Left kidney (tissue), 2 donors: ENCODE data around the gene CORO7. TPM values are rescaled to one million over a fixed set of nuclear protein-coding genes. Genes with fewer than 3 reads are reported as not detected.

ENCODE experiments used
- DNase-seq: peaks from one replicate; pipeline ENCODE4 v3.0.0-alpha.2; 2013
- polyA plus RNA-seq: library from polyadenylated mRNA; unstranded; fragments of 120-200 nt; gene quantifications from one replicate; pipeline ENCODE4 v1.2.1, GENCODE V29; 2013; ENCODE audit not compliant: insufficient read length

The CORO7 gene
- polyA plus RNA-seq, 1 donor, result 20.3 TPM

DNA sequence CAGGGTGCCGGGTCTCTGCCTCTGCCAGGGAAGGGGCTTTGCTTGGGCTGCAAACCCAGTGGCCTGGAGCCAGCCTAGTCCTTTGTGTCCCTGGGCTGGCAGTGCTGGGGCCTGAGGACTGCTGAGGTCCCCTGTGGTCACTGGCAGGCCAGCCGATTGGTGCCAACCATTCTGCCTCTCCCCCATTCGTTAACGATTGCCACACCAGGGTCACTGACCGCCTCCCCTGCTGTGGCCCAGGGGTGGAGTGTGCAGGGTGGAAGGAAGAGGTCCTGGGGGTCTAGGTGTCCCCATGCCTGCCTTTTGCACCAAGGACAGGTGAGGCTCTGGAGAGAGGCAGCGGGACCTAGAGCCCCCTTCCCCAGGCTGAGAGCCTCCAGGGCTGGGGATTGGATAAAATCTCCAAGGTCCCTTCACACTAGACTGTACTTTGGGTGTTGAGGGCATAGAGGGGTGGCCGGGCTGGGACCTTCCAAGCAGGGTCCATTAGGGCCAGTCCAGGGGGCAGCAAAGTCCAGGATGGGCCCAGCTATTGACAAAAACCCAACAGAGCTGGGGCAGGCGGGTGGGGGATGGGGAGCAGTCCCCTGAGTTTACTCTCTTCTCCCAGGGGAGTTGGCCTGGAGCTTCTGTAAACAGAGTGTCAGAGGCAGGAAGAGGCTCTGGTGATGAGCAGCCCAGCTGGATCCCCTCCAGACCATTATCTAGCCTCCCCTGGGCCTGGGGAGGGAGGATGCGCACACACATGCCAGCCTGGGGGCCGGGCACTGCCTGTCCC is 43.6 kb downstream of the CORO7 start:
- no peak for DNase-seq

DNA sequence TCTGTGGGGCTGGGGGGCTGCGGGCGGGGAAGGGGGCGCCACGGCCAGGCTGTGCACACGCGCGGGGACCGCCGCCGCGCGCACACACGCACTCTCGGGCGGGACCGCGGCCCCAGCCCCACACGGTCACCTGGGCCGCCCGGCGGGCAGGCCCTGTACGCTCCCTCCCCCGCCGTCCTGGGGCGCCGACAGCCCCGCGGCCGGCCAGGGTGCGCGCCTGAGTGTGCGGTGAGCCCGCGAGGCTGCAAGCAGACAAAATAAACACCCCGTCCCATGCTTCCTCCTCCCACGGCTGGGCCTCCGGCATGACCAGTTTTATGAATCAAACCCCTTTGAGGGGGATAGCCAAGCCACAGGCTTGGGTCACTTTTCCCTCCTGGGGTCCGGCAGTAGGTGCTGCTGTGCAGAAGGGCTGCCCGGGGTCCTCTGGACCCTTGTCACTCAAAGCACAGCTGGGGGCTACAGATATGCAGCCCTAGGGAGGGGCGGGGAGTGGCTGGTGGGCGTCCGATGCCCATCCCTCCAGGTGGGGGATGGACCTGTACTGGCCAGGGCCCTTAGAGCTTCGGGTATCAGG is 44.3 kb downstream of the CORO7 start:
- DNase-seq, result no peak

DNA sequence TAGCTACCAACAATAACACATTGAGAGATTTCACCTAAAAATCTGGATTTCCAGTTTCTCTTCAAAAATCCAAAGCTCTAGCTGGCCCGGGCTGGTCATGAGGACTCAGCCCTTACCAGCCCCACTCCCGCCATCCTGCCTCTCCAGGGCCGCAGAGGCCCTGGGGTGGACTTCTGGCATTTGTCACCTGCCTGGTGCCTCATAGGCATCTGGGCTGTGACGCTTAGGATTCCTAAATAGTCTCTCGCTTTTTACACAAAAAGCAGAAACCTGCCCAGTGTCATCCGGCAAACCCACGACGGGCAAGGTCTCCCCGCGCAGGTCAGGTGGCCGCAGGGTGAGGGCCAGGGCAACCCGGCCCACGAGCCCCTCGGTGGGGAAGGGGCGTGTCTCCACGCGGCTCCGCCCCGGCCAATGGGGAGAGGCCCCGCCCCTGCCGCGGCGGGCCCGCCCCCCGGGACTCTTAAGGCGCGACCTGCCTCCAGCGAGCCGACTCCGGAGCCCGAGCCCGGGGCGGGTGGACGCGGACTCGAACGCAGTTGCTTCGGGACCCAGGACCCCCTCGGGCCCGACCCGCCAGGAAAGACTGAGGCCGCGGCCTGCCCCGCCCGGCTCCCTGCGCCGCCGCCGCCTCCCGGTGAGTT is 44.9 kb downstream of the CORO7 start, which contains the start of gene VASN:
Gene VASN (plus strand): TSS at position 492 of the 644 bp plus-strand sequence. CDS start 9,030 bp downstream, outside the sequence.
- peak; percentile 82 for DNase-seq

DNA sequence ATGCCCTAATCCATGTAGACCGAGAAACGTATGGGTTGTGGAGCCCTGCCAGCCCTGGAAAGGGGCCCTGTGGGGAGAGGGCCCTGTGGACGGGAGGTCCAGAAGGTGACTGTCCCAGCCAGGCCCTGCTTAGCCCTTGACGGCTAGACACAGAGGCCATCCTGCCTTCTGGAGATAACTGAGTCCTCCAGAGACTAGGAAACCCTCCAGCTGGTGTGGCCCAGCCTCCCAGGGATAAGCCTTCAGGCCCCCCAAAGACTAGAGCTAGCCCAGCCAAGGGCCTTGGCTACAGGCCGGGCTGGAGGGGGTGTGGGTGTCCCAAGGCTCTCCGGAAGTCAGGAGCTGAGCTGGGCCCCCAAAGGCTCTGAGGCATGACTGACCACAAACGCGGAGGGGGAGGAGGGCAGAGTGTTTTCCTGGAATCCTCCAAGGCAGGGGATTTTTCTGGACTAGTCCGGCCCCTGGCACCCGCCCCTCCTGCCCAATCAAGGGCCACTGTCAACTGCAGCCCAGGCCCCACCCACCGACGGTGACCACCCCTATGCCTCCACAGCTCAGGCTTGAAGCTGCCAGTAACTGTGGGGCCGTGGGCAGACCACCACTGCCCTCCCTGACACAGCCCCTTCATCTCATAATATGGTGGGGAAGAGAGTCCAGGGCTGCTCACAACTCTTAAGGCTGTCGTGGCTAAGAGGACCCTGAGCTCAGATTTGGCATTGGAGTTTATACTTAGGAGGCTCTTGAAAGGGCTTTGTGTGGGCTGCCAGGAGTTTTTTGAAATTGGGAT is 45.6 kb downstream of the CORO7 start:
- DNase-seq, result no peak

DNA sequence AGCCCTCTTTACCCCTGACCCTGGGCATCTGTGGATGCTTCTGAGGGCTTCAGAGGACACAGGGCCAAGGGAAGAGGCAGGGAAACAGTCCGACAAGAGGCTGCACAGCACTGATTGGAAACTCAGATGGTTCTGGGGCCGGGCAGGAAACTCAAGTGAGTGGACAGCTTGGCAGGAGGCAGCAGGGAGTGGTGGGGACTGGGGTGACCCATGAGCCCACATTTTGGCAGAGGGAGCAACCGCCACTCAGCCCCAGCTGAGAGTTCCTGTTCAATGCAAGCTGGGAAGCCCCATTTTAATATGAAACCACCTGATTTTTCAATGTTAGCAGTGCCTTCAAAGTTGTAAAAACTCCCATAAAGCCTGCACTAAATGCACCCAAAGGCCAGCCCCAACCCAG is 46.2 kb downstream of the CORO7 start:
- DNase-seq, result no peak

DNA sequence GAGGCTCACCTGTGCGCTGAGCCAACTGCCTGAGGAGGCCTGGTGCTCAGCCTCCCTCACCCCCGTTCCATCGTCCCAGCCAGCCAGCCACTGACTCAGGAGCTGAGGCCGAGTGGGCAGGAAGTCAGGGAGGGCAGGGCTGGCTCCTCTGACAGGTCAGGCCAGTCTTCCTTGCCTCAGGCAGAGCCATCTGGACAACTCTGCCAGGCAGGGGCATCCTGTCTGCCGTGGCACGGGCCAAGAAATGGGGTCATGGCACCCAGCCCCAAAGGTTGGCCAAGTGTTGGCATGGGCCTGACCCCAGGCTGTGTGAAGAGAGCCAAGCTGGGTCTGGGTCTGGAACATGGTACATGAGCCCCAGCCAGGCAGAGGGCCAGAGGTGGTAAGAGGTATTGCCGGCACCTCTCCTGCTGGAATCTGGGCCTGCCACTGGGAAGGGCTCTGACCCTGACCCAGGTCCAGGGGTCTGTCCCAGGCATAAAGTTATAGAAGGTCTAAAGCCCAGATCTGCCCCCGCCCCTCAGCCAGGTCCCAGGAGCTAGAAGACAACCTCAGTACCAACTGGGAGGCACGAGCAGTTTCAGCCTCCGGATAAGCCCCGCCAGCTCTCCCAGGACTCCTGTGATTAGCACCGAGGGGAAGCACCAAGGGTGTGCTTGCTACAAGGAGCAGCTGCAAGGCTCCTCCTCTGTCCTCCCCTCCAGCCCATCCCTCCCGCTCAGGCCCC is 47.2 kb downstream of the CORO7 start:
- no peak for DNase-seq

DNA sequence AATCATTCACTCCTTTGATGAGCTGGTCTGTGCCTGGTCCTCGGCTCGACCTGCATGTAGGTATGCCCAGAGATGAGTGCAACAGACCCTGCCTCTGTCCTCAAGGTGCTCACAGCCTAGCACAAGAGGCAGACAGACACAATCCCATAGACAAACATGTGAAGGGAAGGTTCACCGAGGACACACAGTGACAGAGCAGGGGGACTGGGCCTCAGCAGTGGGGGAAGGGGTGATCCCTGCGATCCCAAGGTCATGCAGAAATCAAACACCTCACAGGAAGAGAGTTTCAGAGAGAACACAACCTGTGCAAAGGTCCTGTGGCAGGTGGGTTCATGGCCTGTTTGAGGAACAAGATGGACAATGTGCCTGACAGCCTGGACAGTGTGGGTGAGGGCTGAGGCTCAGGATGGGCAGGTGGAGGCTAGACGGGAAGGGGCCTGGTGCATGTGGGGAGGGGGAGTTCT is 49.0 kb downstream of the CORO7 start:
- DNase-seq, result no peak

DNA sequence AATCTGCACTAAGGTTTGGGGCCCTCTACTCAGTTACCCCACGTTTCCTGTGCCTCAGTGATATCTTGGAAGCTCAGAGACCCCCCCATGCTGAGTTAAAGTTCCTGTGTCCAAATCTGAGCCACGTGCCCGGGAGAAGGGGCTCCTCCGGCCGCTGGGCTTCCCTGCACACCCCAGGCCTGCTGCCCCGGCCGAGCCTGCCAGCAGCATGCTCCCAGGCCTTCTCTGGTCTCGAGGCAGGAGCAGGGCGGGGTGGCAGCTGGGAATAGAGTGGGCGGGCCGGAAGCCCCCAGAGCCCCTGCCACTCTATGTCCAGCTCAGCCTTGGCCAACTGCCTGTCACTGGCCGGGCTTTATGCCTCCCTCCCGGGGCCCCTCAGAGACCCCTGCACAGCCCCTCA is 50.4 kb downstream of the CORO7 start:
- DNase-seq, result no peak

DNA sequence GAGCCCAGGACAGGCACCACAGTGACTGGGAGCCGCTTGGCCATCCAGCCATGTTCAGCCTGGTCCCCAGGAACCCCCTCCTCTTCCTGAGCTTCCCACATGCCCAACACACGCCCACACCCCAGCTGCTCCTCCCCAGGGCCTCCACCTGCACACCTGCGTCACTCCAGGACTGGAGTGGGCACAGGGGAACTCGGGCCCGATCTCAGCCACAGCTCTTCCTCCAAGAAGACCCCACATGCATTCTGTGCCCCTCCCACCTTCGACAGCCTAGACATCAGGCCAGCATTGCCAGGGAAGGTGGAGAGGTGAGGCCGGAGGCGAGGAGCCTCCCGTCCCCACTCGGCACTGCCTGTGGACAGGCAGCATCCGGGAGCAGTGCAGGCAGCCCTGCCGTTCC is 50.8 kb downstream of the CORO7 start:
- DNase-seq, result no peak

DNA sequence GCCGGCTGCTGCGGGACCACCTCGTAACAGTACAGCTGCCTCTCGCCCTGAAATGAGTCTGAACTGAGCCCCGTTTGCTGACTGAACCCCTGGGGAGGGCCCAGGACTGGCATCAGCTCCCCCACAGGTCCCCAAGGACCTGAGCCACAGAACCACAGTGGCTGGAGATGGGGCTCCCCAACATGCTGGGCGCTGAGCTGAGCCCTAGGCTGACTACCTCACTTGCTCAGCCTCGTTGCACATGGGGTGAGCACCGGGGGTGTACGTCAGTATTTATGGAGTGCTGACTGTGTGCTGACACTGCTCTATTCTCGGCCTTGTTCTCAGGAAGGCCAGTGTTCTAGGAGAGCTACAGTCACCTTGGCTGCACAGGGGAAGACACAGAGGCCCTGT is 51.4 kb downstream of the CORO7 start:
- DNase-seq, result no peak

DNA sequence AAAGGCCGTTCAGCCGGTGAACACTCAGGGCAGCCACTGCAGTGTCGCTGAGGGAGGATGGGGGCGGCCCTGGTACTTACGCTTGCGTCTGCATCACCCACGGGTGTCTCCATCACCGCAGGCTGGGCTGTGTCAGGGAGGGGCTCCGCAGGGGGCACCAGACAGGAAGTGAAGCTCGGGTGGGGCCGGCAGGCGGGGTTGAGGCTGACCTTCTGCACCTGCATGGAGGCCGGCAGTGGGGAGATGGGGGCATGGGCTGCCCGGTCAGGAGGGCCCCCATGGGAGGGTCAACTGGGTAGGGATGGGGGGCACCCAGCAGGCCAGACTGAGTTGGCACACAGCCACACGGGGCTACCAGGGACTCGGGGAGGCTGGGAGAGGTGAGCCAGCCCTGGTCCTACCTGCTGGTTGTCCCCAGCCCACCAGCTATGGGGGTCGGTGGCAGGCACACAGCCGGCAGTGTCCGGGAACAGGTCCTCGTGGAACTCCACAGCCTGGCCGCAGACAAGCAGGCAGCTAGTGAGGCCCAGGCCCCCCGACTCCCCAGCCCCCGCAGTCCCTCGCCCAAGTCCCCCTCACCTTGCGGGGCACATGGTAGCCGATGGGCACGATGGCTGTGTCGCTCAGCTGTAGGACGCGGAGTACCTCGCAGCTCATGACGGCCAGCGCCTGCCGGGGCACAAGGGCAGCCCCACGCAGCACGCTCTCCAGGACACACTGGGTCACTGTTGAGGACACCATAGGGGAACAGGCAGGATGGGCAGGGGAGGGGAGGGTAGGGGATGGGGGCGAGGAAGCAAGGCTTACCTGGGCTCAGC is 52.0 kb downstream of the CORO7 start:
- no peak for DNase-seq

DNA sequence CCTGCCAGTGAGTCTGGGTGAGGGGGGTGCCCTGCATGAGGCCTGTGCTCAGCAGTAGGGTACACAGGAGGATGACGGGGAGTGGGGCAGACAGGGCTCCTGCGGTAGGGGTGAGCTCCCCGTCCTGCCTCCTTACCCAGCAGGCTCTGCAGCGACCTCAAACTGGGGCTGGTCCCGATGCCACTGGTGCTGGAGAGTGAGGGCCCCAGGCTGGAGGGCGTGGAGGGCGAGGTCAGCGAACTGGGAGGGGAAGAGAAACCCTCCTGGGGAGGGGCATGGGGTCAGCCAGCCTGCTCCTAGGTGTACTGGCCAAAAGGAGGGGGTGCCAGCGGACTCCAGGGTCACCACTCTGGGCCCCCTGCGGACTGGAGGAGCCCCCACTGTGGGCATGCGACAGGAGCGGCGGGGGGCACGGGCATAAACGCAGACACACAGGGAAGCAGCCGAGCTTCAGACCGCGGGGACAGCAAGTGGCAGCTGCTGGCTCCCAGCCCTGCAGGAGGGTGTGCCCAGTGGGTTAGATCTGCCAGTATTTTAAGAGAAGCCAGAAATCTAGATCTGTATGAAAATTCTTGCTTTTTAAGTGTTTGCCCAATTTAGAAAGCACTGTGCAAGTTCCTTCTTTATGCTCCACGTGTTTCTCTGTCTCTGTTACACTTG is 53.8 kb downstream of the CORO7 start:
- DNase-seq, result no peak

DNA sequence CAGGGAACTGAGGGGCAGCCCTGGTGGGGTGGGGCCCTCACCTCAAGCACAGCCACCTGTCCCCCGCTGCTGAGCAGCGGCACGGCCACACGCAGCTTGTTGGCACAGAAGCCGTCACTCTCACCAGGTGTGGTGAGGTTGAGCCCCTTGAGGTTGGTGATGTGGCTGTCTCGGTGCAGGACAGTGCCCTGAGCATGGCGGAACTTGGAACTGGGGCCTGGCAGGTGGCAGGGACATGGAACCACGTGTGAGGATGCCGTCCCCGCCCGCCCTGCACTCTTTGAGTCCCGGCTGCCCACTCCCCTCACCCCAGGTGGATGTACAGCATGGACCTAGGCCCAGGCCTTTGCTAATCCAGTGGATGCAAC is 54.5 kb downstream of the CORO7 start:
- DNase-seq, result no peak

DNA sequence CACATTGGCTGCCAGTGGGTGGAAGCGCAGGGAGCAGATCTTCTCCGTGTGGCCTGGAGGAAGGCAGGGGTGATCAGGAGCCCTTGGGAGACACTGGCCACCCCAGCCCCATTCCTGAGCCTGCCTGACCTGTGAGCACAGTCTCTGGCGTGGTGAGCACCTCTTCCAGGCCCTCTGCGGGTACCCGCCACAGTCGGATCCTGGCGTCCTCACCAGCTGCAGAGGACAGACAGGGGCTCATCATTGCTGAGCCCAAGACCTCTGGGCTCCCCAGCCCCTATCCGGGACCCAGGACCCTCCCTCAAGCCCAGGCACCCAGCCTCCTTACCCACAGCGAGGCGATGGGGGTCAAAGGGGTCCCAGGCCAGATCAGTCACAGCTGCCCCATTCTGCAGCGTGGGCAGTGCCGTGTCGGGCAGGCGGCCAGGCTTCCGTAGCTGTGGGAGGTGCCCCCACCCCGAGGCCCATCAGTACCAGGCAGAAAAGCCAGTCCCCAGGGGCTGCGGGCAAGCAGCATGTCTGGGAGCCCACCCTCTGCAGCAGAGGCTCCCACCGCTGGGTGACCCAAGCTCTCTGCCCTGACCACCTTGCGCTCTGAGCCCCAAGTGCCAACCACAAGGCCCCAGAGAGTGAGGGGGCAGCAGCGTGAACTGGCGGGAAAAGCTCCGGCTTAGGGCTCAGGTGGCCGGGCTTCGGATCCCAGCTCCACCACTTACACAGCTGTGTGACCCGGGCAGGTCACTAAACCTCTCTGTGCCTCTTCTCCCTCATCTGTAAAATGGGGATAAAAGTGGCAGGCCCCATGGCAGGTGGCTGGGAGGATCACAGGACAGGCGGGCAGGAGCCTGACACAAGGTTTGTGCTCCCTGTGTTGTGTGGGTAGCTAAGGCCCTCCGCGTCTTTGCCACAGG is 55.1 kb downstream of the CORO7 start:
- no peak for DNase-seq

DNA sequence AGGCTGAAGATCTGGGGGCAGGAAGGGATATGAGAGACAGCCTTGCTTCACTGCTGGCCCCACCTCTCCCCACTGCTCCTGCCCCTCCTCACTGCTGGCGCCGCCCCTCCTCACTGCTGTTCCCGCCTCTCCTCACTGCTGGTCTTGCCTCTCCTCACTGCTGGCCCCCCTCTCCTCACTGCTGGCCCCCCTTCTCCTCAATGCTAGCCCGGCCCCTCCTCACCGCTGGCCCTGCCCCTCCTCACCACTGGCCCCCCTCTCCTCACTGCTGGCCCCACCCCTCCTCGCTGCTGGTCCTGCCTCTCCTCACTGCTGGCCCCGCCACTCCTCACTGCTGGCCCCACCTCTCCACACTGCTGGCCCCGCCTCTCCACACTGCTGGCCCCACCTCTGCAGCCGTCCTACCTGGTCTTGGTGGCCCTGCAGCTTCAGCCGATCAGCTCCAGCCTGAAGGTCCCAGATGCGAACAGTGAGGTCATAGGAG is 55.8 kb downstream of the CORO7 start:
- DNase-seq, result no peak

DNA sequence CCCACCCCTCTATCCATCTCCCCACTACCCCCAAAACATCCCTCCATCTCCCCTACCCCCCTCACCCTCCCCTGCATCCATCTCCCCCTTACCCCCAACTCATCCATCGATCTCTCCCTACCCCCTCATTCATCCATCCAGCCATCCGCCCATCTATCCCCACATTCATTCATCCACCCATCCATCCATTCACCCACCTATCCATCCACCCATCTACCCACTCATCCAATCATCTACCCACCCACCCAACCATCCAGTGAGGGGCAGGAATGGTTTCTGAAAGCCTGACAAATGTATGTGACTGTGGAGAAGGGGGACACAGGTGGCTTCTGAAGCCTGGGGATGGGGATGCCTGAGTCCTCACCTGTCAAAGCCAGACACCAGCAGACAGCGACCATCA is 56.5 kb downstream of the CORO7 start:
- DNase-seq, result no peak

DNA sequence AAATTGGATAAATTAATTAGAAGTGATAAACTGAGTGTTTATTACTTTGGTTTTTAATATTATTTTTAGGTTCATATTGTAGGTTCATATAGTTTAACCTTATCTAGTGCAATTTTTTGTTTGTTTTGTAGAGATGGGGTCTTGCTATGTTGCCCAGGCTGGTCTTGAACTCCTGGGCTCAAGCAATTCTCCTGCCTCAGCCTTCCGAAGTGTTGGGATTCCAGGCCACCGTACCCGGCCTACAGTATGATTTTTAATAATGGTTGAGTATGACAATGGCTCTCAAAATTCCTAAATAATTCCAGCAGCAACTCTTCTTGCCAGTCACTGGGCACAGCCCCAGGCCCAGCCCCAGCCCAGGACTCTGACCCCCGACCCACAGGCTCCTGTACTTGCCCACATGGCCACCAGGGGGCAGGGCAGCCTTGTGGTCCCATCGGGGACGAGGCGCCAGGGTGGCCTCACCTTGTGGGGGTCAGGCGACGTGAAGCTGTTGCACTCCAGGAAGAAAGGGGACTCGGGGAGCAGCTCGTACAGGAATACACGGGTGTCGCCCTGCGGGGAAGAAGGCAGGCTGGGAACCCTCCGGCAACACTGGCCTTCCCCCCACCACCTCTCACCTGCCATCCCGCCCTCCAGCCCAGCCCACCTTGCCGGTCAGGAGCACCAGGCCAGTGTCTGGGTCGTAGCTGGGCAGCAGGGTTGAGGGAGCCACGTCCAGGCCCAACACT is 57.4 kb downstream of the CORO7 start:
- DNase-seq, result no peak

DNA sequence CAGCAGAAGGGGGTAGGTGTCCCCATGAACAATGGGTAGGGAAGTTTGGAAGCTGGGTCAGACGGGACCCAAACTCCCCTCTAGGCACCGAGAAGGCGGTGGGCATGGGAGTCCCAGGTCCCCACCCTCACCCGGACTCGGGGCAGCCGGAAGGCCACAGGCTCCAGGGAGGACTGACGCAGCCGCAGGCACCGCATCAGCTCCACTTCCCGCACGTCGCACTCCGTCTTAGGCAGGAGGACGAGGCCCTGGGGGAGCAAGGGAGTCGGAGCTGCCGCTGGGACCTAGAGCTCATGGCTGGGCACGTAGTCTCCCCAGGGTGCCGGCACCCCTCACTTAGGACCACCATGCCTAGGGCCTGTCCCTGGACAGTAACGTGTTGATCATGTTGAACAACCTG is 58.2 kb downstream of the CORO7 start:
- DNase-seq, result no peak
